ENCODE data around the gene FADS3. TPM values are rescaled to one million over a fixed set of nuclear protein-coding genes. Genes with fewer than 3 reads are reported as not detected.

Gene FADS3
- total and polyA plus RNA-seq, 2 experiments from 2014 or later: 44.4 to 73.5 TPM

- ATAC-seq: no peak
- no peaks in the 10 kb centered on the region; the same call in 2 of the 3 replicates for H3K9me3 Mint-ChIP-seq
- H3K79me2 ChIP-seq (replicated peaks; ENCODE audit: insufficient read depth): no peaks in the 10 kb centered on the region
- H3K27me3 Mint-ChIP-seq (ENCODE audit: insufficient read depth, low read depth, poor library complexity): peaks cover 21% of the 10 kb centered on the region
- no peak overlapping the region for H3K4me2 ChIP-seq
- H4K20me1 ChIP-seq (replicated peaks; ENCODE audit: insufficient read depth): no peaks in the 10 kb centered on the region
- no peak overlapping the region for H3K27ac Mint-ChIP-seq
- H3K4me1 ChIP-seq (ENCODE audit: insufficient read depth): peaks cover 10% of the 10 kb centered on the region; the same call in 1 of the 2 replicates
- H3K36me3 Mint-ChIP-seq (ENCODE audit: low read depth): no peaks in the 10 kb centered on the region
- no peaks in the 10 kb centered on the region for H3K9me2 ChIP-seq (ENCODE audit: insufficient read depth)
- no peak overlapping the region for H2AFZ ChIP-seq
- TF ChIP-seq NANOG (IDR thresholded peaks at IDR 0.05; ENCODE audit: borderline replicate concordance) (no peak), EZH2phosphoT487 (IDR thresholded peaks at IDR 0.05; ENCODE audit: unreplicated experiment) (no peak), ZNF331 (CRISPR knock-in tag; IDR thresholded peaks at IDR 0.05; ENCODE audit: low read depth) (no peak), ZNF114 (CRISPR knock-in tag; IDR thresholded peaks at IDR 0.05) (no peak), REST (IDR thresholded peaks at IDR 0.05; ENCODE audit: unreplicated experiment) (no peak), STAT1 (IDR thresholded peaks at IDR 0.05; ENCODE audit: unreplicated experiment) (no peak), EZH2 (IDR thresholded peaks at IDR 0.05; ENCODE audit: low read depth, unreplicated experiment) (no peak), JUNB (IDR thresholded peaks at IDR 0.05; ENCODE audit: unreplicated experiment) (no peak), POLR2AphosphoS5 (IDR thresholded peaks at IDR 0.05; ENCODE audit: low read depth) (no peak), CREB1 (CRISPR knock-in tag; IDR thresholded peaks at IDR 0.05; ENCODE audit: low read depth) (no peak)
- TF ChIP-seq, protein P1, sequence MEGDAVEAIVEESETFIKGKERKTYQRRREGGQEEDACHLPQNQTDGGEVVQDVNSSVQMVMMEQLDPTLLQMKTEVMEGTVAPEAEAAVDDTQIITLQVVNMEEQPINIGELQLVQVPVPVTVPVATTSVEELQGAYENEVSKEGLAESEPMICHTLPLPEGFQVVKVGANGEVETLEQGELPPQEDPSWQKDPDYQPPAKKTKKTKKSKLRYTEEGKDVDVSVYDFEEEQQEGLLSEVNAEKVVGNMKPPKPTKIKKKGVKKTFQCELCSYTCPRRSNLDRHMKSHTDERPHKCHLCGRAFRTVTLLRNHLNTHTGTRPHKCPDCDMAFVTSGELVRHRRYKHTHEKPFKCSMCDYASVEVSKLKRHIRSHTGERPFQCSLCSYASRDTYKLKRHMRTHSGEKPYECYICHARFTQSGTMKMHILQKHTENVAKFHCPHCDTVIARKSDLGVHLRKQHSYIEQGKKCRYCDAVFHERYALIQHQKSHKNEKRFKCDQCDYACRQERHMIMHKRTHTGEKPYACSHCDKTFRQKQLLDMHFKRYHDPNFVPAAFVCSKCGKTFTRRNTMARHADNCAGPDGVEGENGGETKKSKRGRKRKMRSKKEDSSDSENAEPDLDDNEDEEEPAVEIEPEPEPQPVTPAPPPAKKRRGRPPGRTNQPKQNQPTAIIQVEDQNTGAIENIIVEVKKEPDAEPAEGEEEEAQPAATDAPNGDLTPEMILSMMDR (conservative IDR thresholded peaks at IDR 0.05; ENCODE audit: low read depth in 2 of 2): no peak
- TF ChIP-seq, protein P2, sequence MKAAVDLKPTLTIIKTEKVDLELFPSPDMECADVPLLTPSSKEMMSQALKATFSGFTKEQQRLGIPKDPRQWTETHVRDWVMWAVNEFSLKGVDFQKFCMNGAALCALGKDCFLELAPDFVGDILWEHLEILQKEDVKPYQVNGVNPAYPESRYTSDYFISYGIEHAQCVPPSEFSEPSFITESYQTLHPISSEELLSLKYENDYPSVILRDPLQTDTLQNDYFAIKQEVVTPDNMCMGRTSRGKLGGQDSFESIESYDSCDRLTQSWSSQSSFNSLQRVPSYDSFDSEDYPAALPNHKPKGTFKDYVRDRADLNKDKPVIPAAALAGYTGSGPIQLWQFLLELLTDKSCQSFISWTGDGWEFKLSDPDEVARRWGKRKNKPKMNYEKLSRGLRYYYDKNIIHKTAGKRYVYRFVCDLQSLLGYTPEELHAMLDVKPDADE (IDR thresholded peaks at IDR 0.05): no peak
- TF ChIP-seq, protein P3, sequence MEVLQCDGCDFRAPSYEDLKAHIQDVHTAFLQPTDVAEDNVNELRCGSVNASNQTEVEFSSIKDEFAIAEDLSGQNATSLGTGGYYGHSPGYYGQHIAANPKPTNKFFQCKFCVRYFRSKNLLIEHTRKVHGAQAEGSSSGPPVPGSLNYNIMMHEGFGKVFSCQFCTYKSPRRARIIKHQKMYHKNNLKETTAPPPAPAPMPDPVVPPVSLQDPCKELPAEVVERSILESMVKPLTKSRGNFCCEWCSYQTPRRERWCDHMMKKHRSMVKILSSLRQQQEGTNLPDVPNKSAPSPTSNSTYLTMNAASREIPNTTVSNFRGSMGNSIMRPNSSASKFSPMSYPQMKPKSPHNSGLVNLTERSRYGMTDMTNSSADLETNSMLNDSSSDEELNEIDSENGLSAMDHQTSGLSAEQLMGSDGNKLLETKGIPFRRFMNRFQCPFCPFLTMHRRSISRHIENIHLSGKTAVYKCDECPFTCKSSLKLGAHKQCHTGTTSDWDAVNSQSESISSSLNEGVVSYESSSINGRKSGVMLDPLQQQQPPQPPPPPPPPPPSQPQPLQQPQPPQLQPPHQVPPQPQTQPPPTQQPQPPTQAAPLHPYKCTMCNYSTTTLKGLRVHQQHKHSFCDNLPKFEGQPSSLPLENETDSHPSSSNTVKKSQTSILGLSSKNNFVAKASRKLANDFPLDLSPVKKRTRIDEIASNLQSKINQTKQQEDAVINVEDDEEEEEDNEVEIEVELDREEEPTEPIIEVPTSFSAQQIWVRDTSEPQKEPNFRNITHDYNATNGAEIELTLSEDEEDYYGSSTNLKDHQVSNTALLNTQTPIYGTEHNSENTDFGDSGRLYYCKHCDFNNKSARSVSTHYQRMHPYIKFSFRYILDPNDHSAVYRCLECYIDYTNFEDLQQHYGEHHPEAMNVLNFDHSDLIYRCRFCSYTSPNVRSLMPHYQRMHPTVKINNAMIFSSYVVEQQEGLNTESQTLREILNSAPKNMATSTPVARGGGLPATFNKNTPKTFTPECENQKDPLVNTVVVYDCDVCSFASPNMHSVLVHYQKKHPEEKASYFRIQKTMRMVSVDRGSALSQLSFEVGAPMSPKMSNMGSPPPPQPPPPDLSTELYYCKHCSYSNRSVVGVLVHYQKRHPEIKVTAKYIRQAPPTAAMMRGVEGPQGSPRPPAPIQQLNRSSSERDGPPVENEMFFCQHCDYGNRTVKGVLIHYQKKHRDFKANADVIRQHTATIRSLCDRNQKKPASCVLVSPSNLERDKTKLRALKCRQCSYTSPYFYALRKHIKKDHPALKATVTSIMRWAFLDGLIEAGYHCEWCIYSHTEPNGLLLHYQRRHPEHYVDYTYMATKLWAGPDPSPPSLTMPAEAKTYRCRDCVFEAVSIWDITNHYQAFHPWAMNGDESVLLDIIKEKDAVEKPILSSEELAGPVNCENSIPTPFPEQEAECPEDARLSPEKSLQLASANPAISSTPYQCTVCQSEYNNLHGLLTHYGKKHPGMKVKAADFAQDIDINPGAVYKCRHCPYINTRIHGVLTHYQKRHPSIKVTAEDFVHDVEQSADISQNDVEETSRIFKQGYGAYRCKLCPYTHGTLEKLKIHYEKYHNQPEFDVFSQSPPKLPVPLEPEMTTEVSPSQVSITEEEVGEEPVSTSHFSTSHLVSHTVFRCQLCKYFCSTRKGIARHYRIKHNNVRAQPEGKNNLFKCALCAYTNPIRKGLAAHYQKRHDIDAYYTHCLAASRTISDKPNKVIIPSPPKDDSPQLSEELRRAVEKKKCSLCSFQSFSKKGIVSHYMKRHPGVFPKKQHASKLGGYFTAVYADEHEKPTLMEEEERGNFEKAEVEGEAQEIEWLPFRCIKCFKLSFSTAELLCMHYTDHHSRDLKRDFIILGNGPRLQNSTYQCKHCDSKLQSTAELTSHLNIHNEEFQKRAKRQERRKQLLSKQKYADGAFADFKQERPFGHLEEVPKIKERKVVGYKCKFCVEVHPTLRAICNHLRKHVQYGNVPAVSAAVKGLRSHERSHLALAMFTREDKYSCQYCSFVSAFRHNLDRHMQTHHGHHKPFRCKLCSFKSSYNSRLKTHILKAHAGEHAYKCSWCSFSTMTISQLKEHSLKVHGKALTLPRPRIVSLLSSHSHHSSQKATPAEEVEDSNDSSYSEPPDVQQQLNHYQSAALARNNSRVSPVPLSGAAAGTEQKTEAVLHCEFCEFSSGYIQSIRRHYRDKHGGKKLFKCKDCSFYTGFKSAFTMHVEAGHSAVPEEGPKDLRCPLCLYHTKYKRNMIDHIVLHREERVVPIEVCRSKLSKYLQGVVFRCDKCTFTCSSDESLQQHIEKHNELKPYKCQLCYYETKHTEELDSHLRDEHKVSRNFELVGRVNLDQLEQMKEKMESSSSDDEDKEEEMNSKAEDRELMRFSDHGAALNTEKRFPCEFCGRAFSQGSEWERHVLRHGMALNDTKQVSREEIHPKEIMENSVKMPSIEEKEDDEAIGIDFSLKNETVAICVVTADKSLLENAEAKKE (CRISPR knock-in tag; IDR thresholded peaks at IDR 0.05): no peak
- no peaks in the 10 kb centered on the region; the same call in 1 of the 2 replicates for H3K36me3 ChIP-seq (ENCODE audit: insufficient read depth)
- H3K4me1 Mint-ChIP-seq: peaks cover 15% of the 10 kb centered on the region
- no peak overlapping the region for H3K4me3 ChIP-seq
- DNase-seq (ENCODE audit: low spot score): no peak
- no peaks in the 10 kb centered on the region for H3F3A ChIP-seq (replicated peaks; ENCODE audit: low read depth)
- H3K27ac ChIP-seq (ENCODE audit: low read depth): no peak overlapping the region
- H3K4me3 Mint-ChIP-seq: no peak overlapping the region
- peaks cover under 1% of the 10 kb centered on the region; the same call in 1 of the 2 replicates for H3K27me3 ChIP-seq (ENCODE audit: insufficient read depth)
Observed at GRCh38 chr11:61911128-61911700, 19.9 kb upstream of the FADS3 start.
